B cell (primary cell): Measurements from ENCODE around the gene NADSYN1. TPM values are rescaled to one million over a fixed set of nuclear protein-coding genes. Genes with fewer than 3 reads are reported as not detected.

ENCODE experiments used
- polyA plus RNA-seq: library from polyadenylated mRNA; depleted of rRNA; stranded (reverse); fragments of >200 nt; gene quantifications from 2 replicates; pipeline ENCODE4 v1.2.3, GENCODE V29; 2012
- small RNA-seq: library from RNA; depleted of rRNA; stranded (forward); fragments of <200 nt; gene quantifications from one replicate; pipeline ENCODE3, GENCODE V24; 2012; ENCODE audit warnings: low replicate concordance, low read depth; ENCODE audit not compliant: insufficient read length
- total RNA-seq, 2 donors: library from RNA; stranded (reverse); fragments of 120-200 nt in 1 of 2; gene quantifications; 1 replicate in 1 of 2; 2 replicates in 1 of 2; pipeline versions ENCODE4 v1.2.3 to v1.2.4, GENCODE V29; 2013 to 2022

The NADSYN1 gene
- total and polyA plus RNA-seq, 2 donors (not counting 1 experiment from before 2014, with no cell fraction given), result 153 to 222 TPM

Small RNA genes lying within 50 kb of the gene (small RNA-seq; reads per million reads assigned to genes)
- not detected for gene MIR6754

Other genes starting within 250 kb of the NADSYN1 start
- 0.07 and 0.19 TPM in 2 replicates for gene SHANK2, start 200.6 kb upstream of the NADSYN1 start, total RNA-seq
- gene SHANK2, start 200.6 kb upstream of the NADSYN1 start, polyA plus RNA-seq, result 0.28 TPM in 1 of 2 replicates, not detected in the other
- 15.3 and 16.2 TPM in 2 replicates for gene DHCR7, start 4.8 kb upstream of the NADSYN1 start, total RNA-seq
- gene DHCR7, start 4.8 kb upstream of the NADSYN1 start, polyA plus RNA-seq, result 6.9 and 12.1 TPM in 2 replicates
- gene KRTAP5-7, start 74.1 kb downstream of the NADSYN1 start, total RNA-seq, result 0.59 and 0.70 TPM in 2 replicates
- 0.10 and 0.17 TPM in 2 replicates for gene KRTAP5-7, start 74.1 kb downstream of the NADSYN1 start, polyA plus RNA-seq
- gene KRTAP5-8, start 84.8 kb downstream of the NADSYN1 start, total RNA-seq, result 0.49 TPM in 1 of 2 replicates, not detected in the other
- 0.10 and 0.26 TPM in 2 replicates for gene KRTAP5-8, start 84.8 kb downstream of the NADSYN1 start, polyA plus RNA-seq
- gene KRTAP5-9, start 95.2 kb downstream of the NADSYN1 start, total RNA-seq, result 0.34 TPM in 1 of 2 replicates, not detected in the other
- 0.69 and 0.95 TPM in 2 replicates for gene KRTAP5-9, start 95.2 kb downstream of the NADSYN1 start, polyA plus RNA-seq
- gene KRTAP5-10, start 112.4 kb downstream of the NADSYN1 start, total RNA-seq, result 0.27 TPM in 1 of 2 replicates, not detected in the other
- gene KRTAP5-10, start 112.4 kb downstream of the NADSYN1 start, polyA plus RNA-seq, result 0.19 TPM in 1 of 2 replicates, not detected in the other
- gene KRTAP5-11, start 129.7 kb downstream of the NADSYN1 start, total RNA-seq, result not detected in 2 replicates
- not detected in 2 replicates for gene KRTAP5-11, start 129.7 kb downstream of the NADSYN1 start, polyA plus RNA-seq